Thyroid gland (tissue), 4 donors: Measurements from ENCODE around the gene ZNF627.

Source experiments
- CTCF ChIP-seq, 6 experiments: fragments of 200-600 bp in 3 of 6; fragments of 450-650 bp in 3 of 6; sonication (generic) in 3 of 6; IDR thresholded peaks; one replicate each; pipeline ENCODE4 v1.5.1; 2016 to 2019; ENCODE audit warnings: antibody characterized with exemption in 6 of 6, mild to moderate bottlenecking in 2 of 6, inconsistent platforms in 1 of 6, moderate library complexity in 1 of 6
- POLR2A ChIP-seq, 2 donors: fragments of 450-650 bp; IDR thresholded peaks; one replicate each; pipeline ENCODE4 v1.6.1; 2017; ENCODE audit warnings: antibody characterized with exemption in 2 of 2, mild to moderate bottlenecking in 2 of 2, moderate library complexity in 1 of 2

GRCh38 chr19:11549386-11549953 is 47.8 kb upstream of the ZNF627 start:
- TF ChIP-seq CTCF (IDR thresholded peaks at IDR 0.05), result no peak
- TF ChIP-seq POLR2A (IDR thresholded peaks at IDR 0.05), result no peak
